ENCODE data around the gene PCNT. TPM values are rescaled to one million over a fixed set of nuclear protein-coding genes. Genes with fewer than 3 reads are reported as not detected.

The PCNT gene
- polyA plus RNA-seq, 6 donors from 2014 or later = 4.7 to 32.5 (median 10.7) TPM

DNA sequence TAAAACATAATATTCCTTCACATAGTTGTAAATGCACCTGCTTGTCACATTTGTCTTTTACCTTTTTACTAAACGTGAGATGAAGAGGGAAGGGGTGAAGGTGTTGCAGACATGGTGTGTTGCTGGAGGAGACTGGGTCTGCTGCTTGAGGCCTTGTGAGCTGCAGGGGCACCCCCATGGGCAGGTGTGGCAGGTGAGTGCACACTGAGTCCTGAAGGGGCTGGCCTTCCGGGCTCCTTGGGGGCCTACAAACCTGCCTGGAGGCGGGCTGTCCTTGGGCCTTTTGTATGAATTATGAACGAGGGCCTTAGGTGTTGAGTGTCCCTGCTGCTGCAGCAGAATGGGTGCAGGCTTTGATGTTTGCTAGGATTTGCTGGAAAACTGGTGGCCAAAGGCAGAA lies 3.8 kb downstream of the PCNT start:
- Mint-ChIP-seq H3K4me1 (peaks cover 7 to 19% (median 9%) of the 10 kb centered on the region in 3 donors), H3K9me3 (no peaks in the 10 kb centered on the region)

DNA sequence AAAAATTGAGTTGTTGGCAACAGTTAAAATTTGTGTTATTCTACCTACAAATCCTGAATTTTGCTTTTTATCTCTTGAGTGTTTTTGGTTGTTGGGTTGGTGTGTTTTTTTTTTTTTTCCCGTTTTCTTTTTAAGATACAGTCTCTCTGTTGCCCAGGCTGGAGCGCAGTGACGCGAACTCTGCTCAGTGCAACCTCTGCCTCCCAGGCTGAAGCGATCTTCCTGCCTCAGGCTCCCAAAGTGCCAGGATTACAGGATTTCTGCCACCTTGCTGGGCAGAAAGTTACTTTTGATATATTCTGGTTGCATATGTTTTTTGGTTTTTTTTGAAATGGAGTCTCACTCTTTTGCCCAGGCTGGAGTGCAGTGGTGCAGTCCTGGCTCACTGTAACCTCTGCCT lies 4.2 kb downstream of the PCNT start:
- no peaks in the 10 kb centered on the region for H3K27me3 Mint-ChIP-seq
- peak overlapping the region in 2 of 8 donors; percentile 52 to 70 for H3K4me3 Mint-ChIP-seq
- H3K9me3 Mint-ChIP-seq = no peaks in the 10 kb centered on the region
- no peak overlapping the region for H3K27ac Mint-ChIP-seq
- H3K36me3 Mint-ChIP-seq = peaks cover 0 to 7% of the 10 kb centered on the region in 2 donors
- ATAC-seq (ENCODE audit: low read depth in 2 of 2) = no peak
- H3K4me1 Mint-ChIP-seq = peaks cover 7 to 15% (median 9%) of the 10 kb centered on the region in 3 donors
- DNase-seq = no peak

More for the DNA sequence above, 3.8 kb downstream of the PCNT start:
- Mint-ChIP-seq H3K27ac (no peak overlapping the region), H3K27me3 (no peaks in the 10 kb centered on the region), H3K4me3 (peak overlapping the region in 1 of 8 donors; percentile 52), H3K36me3 (peaks cover 0 to 7% of the 10 kb centered on the region in 2 donors)
- DNase-seq (no peak), ATAC-seq (ENCODE audit: low read depth in 2 of 2) (no peak)

DNA sequence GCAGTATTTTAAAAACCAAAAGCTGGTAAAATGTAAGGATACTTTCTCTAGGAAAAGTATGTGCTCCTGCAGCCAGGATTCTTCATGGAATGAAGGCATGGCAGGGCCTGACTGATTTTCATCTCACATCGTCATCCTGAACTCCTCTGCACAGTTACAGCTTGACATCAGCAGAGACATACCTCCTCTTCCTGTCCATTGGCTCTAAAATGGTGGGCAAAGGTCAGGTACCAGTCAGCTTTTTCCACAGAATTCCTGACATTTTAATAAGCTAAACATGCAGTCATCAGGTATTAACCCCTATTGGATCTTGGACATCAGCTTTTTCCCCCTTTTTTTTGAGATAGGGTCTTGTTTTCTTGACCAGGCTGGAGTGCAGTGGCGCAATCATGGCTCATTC lies 5.8 kb downstream of the PCNT start:
- ATAC-seq (ENCODE audit: low read depth in 2 of 2) = no peak
- no peaks in the 10 kb centered on the region for H3K27me3 Mint-ChIP-seq
- no peaks in the 10 kb centered on the region for H3K9me3 Mint-ChIP-seq
- no peak overlapping the region for H3K4me3 Mint-ChIP-seq
- peaks cover 5 to 13% (median 7%) of the 10 kb centered on the region in 3 donors for H3K4me1 Mint-ChIP-seq
- DNase-seq = no peak
- H3K36me3 Mint-ChIP-seq = peaks cover 0 to 8% of the 10 kb centered on the region in 2 donors
- no peak overlapping the region for H3K27ac Mint-ChIP-seq

DNA sequence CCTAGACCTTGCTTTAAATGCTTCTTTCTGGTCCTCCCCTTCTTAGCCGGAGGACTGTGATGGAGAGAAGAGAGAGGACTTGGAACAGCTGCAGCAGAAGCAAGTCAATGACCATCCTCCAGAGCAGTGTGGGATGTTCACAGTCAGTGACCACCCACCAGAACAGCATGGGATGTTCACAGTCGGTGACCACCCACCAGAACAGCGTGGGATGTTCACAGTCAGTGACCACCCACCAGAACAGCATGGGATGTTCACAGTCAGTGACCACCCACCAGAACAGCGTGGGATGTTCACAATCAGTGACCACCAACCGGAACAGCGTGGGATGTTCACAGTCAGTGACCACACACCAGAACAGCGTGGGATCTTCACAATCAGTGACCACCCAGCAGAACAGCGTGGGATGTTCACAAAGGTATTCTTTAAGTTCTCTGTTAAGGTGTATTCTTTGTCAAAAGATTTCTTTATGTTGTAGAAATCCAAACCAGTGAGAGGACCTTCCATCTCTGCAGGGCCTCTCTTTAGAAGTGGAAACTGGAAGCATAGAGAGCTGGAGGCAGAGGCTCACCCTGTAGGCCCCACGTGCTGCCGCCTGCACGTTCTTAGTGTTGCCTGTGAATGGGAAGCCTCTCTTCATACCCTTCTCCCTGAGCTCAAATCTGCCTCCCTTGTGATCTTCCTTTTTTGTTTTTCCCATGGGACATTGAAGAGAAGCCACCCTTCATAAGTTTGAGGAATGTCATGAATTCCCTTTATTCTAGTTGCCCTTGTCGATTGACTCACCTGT lies 10.6 kb downstream of the PCNT start:
- DNase-seq = no peak
- Mint-ChIP-seq H3K27me3 (no peaks in the 10 kb centered on the region), H3K9me3 (no peaks in the 10 kb centered on the region), H3K27ac (no peak overlapping the region), H3K4me3 (peak overlapping the region in 1 of 8 donors; percentile 38), H3K36me3 (peaks cover 10 to 14% of the 10 kb centered on the region in 2 donors), H3K4me1 (peaks cover 3 to 6% (median 4%) of the 10 kb centered on the region in 3 donors)
- no peak for ATAC-seq (ENCODE audit: low read depth in 2 of 2)

DNA sequence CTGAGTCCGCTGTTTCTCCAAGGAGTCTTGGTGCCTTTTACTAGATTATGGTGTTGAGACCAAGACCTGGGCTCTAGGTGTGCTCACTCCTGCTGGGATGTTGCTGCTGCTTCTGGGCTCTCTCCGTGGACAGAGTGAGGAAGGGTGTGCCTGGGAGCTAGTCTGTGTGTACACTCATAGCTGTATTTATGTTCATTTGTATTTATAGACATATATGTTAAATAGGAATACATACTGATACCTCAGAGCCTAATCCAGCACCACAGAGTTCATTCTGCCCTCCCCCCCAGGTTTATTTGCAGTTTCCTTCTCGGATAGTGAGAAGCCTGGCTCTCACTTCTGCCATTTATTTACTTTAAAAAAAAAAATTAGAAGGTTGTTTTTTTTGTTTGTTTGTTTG lies 12.6 kb downstream of the PCNT start:
- no peaks in the 10 kb centered on the region for H3K27me3 Mint-ChIP-seq
- no peak for DNase-seq
- H3K4me1 Mint-ChIP-seq = peaks cover 3 to 6% (median 4%) of the 10 kb centered on the region in 3 donors
- H3K9me3 Mint-ChIP-seq = no peaks in the 10 kb centered on the region
- H3K36me3 Mint-ChIP-seq = peaks cover 19 to 23% of the 10 kb centered on the region in 2 donors
- no peak for ATAC-seq (ENCODE audit: low read depth in 2 of 2)
- no peak overlapping the region for H3K27ac Mint-ChIP-seq
- no peak overlapping the region for H3K4me3 Mint-ChIP-seq

DNA sequence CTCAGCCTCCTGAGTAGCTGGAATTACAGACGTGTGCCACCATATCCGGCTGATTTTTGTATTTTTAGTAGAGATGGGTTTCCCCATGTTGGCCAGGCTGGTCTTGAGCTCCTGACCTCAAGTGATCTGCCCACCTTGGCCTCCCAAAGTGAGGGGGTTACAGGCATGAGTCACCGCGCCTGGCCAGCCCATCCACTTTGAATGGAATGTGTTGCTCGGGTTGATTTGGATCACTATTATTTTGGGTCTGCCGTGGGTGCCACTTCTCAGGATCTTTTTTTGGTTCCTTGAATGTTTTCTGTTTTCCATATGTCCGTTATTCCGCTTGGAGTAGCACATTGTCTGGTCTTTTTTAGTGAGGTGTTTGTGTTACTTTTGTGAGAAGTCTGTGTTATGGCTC lies 17.0 kb downstream of the PCNT start:
- Mint-ChIP-seq H3K27ac (peak overlapping the region in 1 of 6 donors; percentile 83), H3K27me3 (no peaks in the 10 kb centered on the region), H3K9me3 (no peaks in the 10 kb centered on the region), H3K36me3 (peaks cover 19% of the 10 kb centered on the region in 2 donors), H3K4me1 (peaks cover 2 to 4% (median 3%) of the 10 kb centered on the region in 3 donors), H3K4me3 (no peak overlapping the region)
- ATAC-seq (ENCODE audit: low read depth in 2 of 2) = no peak
- DNase-seq = no peak

DNA sequence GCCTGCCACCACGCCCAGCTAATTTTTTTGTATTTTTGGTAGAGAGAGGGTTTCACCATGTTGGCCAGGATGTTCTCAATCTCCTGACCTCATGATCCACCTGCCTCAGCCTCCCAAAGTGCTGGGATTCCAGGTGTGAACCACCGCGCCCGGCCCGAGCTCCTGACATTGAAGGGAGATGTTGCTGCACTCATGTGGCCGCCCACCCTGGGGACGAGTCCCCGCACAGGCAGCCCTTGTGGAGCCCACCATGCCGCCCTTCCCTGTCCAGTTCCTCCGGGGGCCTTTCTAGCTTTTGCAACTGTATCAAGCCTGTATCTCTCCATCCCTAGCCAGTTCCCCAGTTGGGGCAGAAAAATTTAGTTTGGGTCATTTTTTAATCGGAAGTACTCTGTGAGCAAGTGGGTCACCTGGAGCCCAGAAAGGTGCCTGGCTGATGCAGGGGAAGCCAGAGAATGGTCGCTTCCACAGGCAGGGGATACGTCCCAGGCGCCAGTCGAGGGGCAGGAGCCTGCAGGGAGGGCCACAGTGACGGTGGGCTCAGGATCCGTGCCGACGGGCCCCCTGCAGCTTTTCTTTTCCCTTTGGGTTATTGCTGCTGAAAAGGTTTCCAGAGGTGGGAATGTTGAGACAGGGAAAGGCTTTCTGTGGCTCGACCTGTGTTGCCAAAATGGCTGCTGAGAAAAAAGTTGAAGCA lies 20.4 kb downstream of the PCNT start:
- no peaks in the 10 kb centered on the region for H3K27me3 Mint-ChIP-seq
- H3K4me1 Mint-ChIP-seq = no peaks in the 10 kb centered on the region

DNA sequence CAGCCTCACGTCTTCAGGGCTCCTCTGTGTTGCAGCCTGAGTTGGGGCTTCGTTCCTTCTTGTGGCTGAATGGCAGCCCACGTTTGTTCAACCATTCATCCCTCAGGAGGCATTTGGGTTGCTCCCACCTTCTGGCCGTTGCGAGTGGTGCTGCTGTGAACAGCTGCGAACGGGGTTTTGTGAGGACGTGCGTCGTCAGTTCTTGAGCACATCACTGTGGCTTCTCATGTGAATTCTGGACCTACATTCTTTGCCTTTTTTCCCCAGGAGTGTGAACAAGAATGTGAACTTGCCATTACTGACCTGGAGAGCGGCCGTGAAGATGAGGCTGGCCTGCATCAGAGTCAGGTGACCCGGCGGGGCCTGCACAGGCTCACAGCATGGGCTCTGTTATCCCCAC lies 21.9 kb downstream of the PCNT start:
- Mint-ChIP-seq H3K4me1 (no peaks in the 10 kb centered on the region), H3K27ac (no peak overlapping the region), H3K4me3 (no peak overlapping the region), H3K36me3 (peaks cover 6 to 8% of the 10 kb centered on the region in 2 donors), H3K9me3 (no peaks in the 10 kb centered on the region), H3K27me3 (no peaks in the 10 kb centered on the region)
- no peak for DNase-seq
- no peak for ATAC-seq (ENCODE audit: low read depth in 2 of 2)

More for the DNA sequence above, 20.4 kb downstream of the PCNT start:
- Mint-ChIP-seq H3K36me3 (peaks cover 11 to 14% of the 10 kb centered on the region in 2 donors), H3K4me3 (no peak overlapping the region), H3K9me3 (no peaks in the 10 kb centered on the region), H3K27ac (no peak overlapping the region)
- DNase-seq (no peak), ATAC-seq (ENCODE audit: low read depth in 2 of 2) (no peak)

DNA sequence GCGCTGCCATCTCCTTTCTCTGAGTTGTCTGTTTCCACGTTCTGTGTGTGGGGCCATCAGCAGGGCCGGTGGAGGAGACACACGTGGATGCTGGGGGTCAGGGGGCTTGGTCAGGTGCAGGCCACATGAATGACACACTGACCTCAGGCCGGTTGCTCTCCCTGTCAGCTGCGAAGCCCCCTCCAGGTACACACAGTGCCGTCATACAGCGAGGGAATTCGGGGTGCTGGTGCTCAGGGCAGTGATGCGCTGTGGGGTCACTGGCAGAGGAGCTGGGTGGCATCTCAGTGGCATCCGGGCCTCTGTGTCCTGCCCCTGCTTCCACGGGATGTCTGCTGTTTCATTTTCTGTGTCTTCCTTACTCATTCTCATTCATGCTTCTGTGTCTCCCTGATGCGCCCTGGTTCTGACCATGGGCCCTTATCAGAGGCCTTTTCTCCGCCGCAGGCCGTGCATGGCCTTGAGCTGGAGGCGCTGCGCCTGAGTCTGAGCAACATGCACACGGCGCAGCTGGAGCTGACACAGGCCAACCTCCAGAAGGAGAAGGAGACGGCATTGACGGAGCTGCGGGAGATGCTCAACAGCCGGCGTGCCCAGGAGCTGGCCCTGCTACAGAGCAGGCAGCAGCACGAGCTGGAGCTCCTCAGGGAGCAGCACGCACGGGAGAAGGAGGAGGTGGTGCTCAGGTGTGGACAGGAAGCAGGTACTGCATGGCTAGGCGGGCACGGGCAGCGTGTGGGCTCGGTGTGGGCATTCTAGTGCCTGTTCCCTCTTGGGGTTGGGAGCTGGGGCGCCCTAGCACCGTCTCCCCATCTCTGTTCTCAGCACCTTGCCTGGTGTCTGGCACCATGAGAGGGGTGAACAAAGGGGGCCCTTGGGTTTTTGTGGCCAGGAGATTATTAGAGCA lies 22.6 kb downstream of the PCNT start:
- H3K9me3 Mint-ChIP-seq = no peaks in the 10 kb centered on the region
- H3K4me1 Mint-ChIP-seq = no peaks in the 10 kb centered on the region
- no peaks in the 10 kb centered on the region for H3K27me3 Mint-ChIP-seq
- DNase-seq (no peak), ATAC-seq (ENCODE audit: low read depth in 2 of 2) (no peak)
- peaks cover 8 to 11% of the 10 kb centered on the region in 2 donors for H3K36me3 Mint-ChIP-seq
- H3K27ac Mint-ChIP-seq = peak overlapping the region in 1 of 6 donors; percentile 56
- H3K4me3 Mint-ChIP-seq = no peak overlapping the region

DNA sequence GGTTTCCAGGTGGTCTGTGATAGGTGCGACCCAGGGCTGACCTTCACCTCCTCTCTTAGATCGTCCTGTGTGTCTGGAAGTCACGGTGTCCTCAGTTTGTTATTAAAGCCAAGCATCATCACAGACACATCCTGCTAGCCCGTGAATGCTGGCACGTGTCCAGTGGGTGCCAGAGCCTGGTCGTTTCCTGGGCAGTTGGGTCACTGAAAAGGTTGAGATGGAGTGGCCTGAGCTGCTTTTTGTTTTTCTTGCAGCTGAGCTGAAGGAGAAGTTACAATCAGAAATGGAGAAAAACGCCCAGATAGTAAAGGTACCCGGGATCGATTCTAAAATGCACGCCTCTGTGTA lies 23.2 kb downstream of the PCNT start:
- Mint-ChIP-seq H3K4me1 (no peaks in the 10 kb centered on the region), H3K36me3 (peaks cover 8 to 11% of the 10 kb centered on the region in 2 donors)

DNA sequence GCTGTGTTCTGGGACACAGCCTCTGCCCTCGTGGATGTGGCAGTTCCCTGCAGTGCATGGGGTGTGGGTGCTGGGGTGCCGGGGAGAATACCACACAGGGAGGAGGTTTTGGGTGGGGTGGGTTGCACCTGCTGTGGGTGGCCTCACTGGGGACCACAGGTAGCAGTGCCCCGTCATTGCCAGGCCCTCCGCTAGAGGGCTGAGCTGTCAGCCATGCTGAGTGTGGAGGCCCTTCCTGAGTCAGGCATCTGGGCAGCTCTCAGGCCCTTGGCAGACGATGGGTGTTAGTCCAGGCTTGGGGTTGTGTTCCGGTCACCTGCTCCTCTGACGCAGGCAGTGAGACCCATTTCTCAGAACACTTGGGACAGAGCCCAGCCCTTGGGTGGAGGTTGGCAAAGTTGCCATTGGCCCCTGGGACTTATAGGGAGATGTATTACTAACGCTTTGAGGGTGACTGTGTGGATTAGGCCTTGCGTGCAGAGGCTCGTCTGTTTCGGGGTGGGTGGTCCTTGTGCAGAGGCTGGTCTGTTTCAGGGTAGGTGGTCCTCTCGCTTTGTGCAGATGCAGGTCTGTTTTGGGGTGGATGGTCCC lies 23.9 kb downstream of the PCNT start:
- no peak for ATAC-seq (ENCODE audit: low read depth in 2 of 2)
- H3K9me3 Mint-ChIP-seq = no peaks in the 10 kb centered on the region
- peak overlapping the region in 1 of 6 donors; percentile 28 for H3K27ac Mint-ChIP-seq
- H3K4me3 Mint-ChIP-seq = no peak overlapping the region
- no peak for DNase-seq
- H3K27me3 Mint-ChIP-seq = no peaks in the 10 kb centered on the region
- H3K36me3 Mint-ChIP-seq = peaks cover 8 to 11% of the 10 kb centered on the region in 2 donors
- H3K4me1 Mint-ChIP-seq = no peaks in the 10 kb centered on the region

More for the DNA sequence above, 23.2 kb downstream of the PCNT start:
- no peak overlapping the region for H3K27ac Mint-ChIP-seq
- no peak overlapping the region for H3K4me3 Mint-ChIP-seq
- DNase-seq (no peak), ATAC-seq (ENCODE audit: low read depth in 2 of 2) (no peak)
- H3K27me3 Mint-ChIP-seq = no peaks in the 10 kb centered on the region
- H3K9me3 Mint-ChIP-seq = no peaks in the 10 kb centered on the region

DNA sequence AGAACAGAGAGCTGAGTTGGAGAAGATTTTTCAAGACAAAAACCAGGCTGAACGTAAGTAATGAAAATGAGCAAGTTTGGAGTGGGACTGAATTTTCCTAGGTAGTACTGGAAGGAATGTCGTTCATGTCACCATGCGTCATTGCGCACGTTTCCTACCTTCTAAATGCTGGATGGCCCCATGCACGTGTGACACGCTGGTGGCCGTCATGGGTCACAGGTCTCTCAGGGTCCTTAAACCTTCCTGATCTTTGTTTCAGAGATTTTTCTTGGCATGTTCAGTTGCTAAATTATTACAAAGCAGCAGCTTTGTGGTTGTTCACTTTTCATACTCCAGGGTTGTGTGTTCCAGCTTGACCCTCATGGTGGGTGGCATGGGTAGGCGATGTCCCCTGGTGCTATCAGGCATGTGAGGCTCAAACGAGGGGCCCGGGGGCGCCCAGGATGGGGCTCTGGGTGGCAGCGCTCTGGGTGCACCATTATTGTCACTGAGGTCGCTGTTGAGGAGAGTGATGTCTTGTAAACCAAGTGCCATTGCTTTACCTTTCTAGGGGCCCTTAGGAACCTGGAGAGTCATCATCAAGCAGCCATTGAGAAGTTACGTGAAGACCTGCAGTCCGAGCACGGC lies 25.3 kb downstream of the PCNT start:
- DNase-seq (no peak), ATAC-seq (ENCODE audit: low read depth in 2 of 2) (no peak)
- peaks cover 11 to 15% of the 10 kb centered on the region in 2 donors for H3K36me3 Mint-ChIP-seq
- H3K27me3 Mint-ChIP-seq = no peaks in the 10 kb centered on the region
- no peak overlapping the region for H3K4me3 Mint-ChIP-seq
- H3K9me3 Mint-ChIP-seq = no peaks in the 10 kb centered on the region
- peak overlapping the region in 1 of 6 donors; percentile 72 for H3K27ac Mint-ChIP-seq
- H3K4me1 Mint-ChIP-seq = no peaks in the 10 kb centered on the region

DNA sequence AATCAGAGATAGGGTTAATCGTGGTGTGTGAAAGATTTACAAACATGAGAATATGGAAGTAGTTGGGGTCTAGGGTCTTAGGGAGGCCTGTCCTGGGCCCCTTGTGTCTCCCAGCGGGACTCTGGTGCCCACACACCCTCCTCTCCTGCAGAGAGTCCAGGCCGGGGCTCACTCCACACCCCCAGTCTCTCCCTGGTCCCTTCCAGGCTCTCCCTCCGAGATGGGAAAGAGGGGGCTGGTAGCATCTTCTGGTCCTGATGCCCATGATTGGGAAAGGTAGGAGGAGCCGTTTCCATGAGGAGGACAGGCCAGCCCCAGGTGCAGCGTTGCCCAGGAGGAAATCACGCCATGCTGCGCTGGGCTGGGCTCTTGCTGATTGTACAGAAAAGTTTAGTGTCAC lies 26.6 kb downstream of the PCNT start:
- Mint-ChIP-seq H3K27me3 (no peaks in the 10 kb centered on the region), H3K27ac (no peak overlapping the region), H3K36me3 (peaks cover 11 to 15% of the 10 kb centered on the region in 2 donors), H3K4me1 (no peaks in the 10 kb centered on the region), H3K9me3 (no peaks in the 10 kb centered on the region), H3K4me3 (no peak overlapping the region)
- no peak for DNase-seq
- no peak for ATAC-seq (ENCODE audit: low read depth in 2 of 2)
